ENCODE data around the gene RAVER1. TPM values are rescaled to one million over a fixed set of nuclear protein-coding genes. Genes with fewer than 3 reads are reported as not detected.
A peak's percentile ranks its signal among the peaks of the same experiment; 100 is the strongest.

The RAVER1 gene
- total and polyA plus RNA-seq, 10 of the 15 experiments (the other 5 are each of a cell fraction or from before 2014, with no cell fraction given), result 0.03 to 87.0 (median 12.1) TPM

GRCh38 chr19:10286803-10287737 lies 46.3 kb downstream of the RAVER1 start, which contains the start of gene ICAM4 (continued):
- TF ChIP-seq HDAC6 (IDR thresholded peaks at IDR 0.05; ENCODE audit: unreplicated experiment) (no peak), EGR1 (IDR thresholded peaks at IDR 0.05; ENCODE audit: borderline replicate concordance in 1 of 2, low read depth in 2 of 2, low read length in 2 of 2) (no peak), GATAD2B (conservative IDR thresholded peaks at IDR 0.05; ENCODE audit: low read depth) (0 out of 2 replicates have a peak, but pooled peaks have one; percentile 42), ETV6 (conservative IDR thresholded peaks at IDR 0.05 in 1 of 2, IDR thresholded peaks at IDR 0.05 in 1 of 2; ENCODE audit: borderline replicate concordance in 1 of 2, low read depth in 1 of 2) (no peak), ZBTB33 (IDR thresholded peaks at IDR 0.05) (no peak), HDAC2 (IDR thresholded peaks at IDR 0.05) (no peak), ELK1 (IDR thresholded peaks at IDR 0.05; ENCODE audit: low read depth, low read length) (no peak), YBX1 (IDR thresholded peaks at IDR 0.05) (no peak), ZNF687 (IDR thresholded peaks at IDR 0.05) (no peak), RCOR1 (conservative IDR thresholded peaks at IDR 0.05; ENCODE audit: low read depth, low read length) (no peak), ASH2L (IDR thresholded peaks at IDR 0.05; ENCODE audit: borderline replicate concordance, low read depth) (no peak), MTA3 (IDR thresholded peaks at IDR 0.05; ENCODE audit: borderline replicate concordance, low read length) (peak; percentile 72; the same call in 1 of the 2 replicates), E2F4 (IDR thresholded peaks at IDR 0.05; ENCODE audit: low read depth, low read length) (no peak), SPI1 (IDR thresholded peaks at IDR 0.05; ENCODE audit: borderline replicate concordance, insufficient read depth, low read depth, low read length) (no peak), MYB (IDR thresholded peaks at IDR 0.05; ENCODE audit: borderline replicate concordance, low read depth, low read length) (no peak), SP1 (IDR thresholded peaks at IDR 0.05; ENCODE audit: low read depth, low read length) (no peak), NFYB (IDR thresholded peaks at IDR 0.05; ENCODE audit: insufficient read depth, low read depth, low read length) (no peak), SREBF1 (IDR thresholded peaks at IDR 0.05; ENCODE audit: low read length) (no peak), USF1 (IDR thresholded peaks at IDR 0.05; ENCODE audit: borderline replicate concordance, extremely low read length, insufficient read depth, low read depth, low read length) (peak; percentile 75)

Measured in GM12878 (cell line).